Activated CD4-positive, alpha-beta T cell treated with anti-CD3 and anti-CD28 coated beads, Interleukin-2, amount 50 U/mL, for 24 hours (primary cell): ENCODE data around the gene IL27RA.
"Not testable (repeated sequence)": the region's sequence is repeated elsewhere in the genome, so short reads cannot be mapped to it uniquely, and the experiment has no call there.

Experiments used
- DNase-seq, 2 donors: peaks; one replicate each; pipeline ENCODE4 v3.0.0-alpha.2; 2020; ENCODE audit warnings: low read depth in 1 of 2, low spot score in 1 of 2

IL27RA gene

GRCh38 chr19:14027856-14028450 is 3.6 kb upstream of the IL27RA start, which contains the start of gene RLN3:
RLN3 (plus strand) TSS chr19:14028148; CDS start chr19:14028205, 57 bp downstream.
- no peak for DNase-seq

GRCh38 chr19:14028901-14029300 is 2.7 kb upstream of the IL27RA start:
- no peak for DNase-seq

- no peak for DNase-seq
Observed at GRCh38 chr19:14030997-14031718, 404 bp upstream of the IL27RA start.

- DNase-seq, result no peak
Observed at GRCh38 chr19:14033946-14034345, 2.4 kb downstream of the IL27RA start.

GRCh38 chr19:14035159-14035558 is 3.6 kb downstream of the IL27RA start:
- not testable (repeated sequence) for DNase-seq

GRCh38 chr19:14035706-14036105 is 4.1 kb downstream of the IL27RA start:
- no peak for DNase-seq

- DNase-seq, result no peak
Observed at GRCh38 chr19:14039181-14039580, 7.6 kb downstream of the IL27RA start.

- DNase-seq, result not testable (repeated sequence)
Observed at GRCh38 chr19:14042659-14043608, 11.4 kb downstream of the IL27RA start.

- not testable (repeated sequence) for DNase-seq
Observed at GRCh38 chr19:14047866-14048265, 16.3 kb downstream of the IL27RA start.

- peak; percentile 61 to 67 for DNase-seq
Observed at GRCh38 chr19:14048443-14049153, 17.0 kb downstream of the IL27RA start.

- no peak for DNase-seq
Observed at GRCh38 chr19:14050512-14050911, 18.9 kb downstream of the IL27RA start.

- DNase-seq, result not testable (repeated sequence)
Observed at GRCh38 chr19:14050961-14051360, 19.4 kb downstream of the IL27RA start.

GRCh38 chr19:14051980-14052379 is 20.4 kb downstream of the IL27RA start:
- DNase-seq, result no peak

- DNase-seq, result no peak
Observed at GRCh38 chr19:14052470-14052869, 20.9 kb downstream of the IL27RA start.

- no peak for DNase-seq
Observed at GRCh38 chr19:14053032-14053431, 21.5 kb downstream of the IL27RA start.

GRCh38 chr19:14053500-14053899 is 21.9 kb downstream of the IL27RA start:
- DNase-seq, result no peak

- DNase-seq, result no peak
Observed at GRCh38 chr19:14054099-14054498, 22.5 kb downstream of the IL27RA start.

- no peak for DNase-seq
Observed at GRCh38 chr19:14054721-14055120, 23.2 kb downstream of the IL27RA start.

GRCh38 chr19:14055396-14055795 is 23.8 kb downstream of the IL27RA start:
- no peak for DNase-seq

- DNase-seq, result no peak
Observed at GRCh38 chr19:14056069-14056666, 24.6 kb downstream of the IL27RA start.
